Uterus (tissue), 4 donors: ENCODE results near the gene NEURL1B. TPM values are rescaled to one million over a fixed set of nuclear protein-coding genes. Genes with fewer than 3 reads are reported as not detected.

Experiments
- DNase-seq, 2 donors: peaks; one replicate each; pipeline ENCODE4 v3.0.0-alpha.2; 2019 to 2020
- H3K27ac ChIP-seq, 2 donors: fragments of 200-600 bp; sonication (generic); 1 replicate in 1 of 2; 2 replicates in 1 of 2; pipeline ENCODE4 v1.5.1; 2016 to 2018
- H3K27me3 ChIP-seq, 2 donors: fragments of 200-600 bp; sonication (generic); one replicate each; pipeline ENCODE4 v1.5.1; 2018 to 2019; ENCODE audit warnings: control low read depth in 1 of 2
- H3K36me3 ChIP-seq, 2 donors: fragments of 200-600 bp; sonication (generic); one replicate each; pipeline ENCODE4 v1.5.1; 2019; ENCODE audit warnings: control low read depth in 1 of 2
- H3K4me1 ChIP-seq, 2 donors: fragments of 200-600 bp; sonication (generic); one replicate each; pipeline ENCODE4 v1.5.1; 2018 to 2019; ENCODE audit warnings: control low read depth in 1 of 2
- H3K4me3 ChIP-seq, 2 donors: fragments of 200-600 bp; sonication (generic); 1 replicate in 1 of 2; 2 replicates in 1 of 2; pipeline ENCODE4 v1.5.1; 2018 to 2019; ENCODE audit warnings: mild to moderate bottlenecking in 1 of 2
- H3K9me3 ChIP-seq, 2 donors: fragments of 200-600 bp; sonication (generic); one replicate each; pipeline ENCODE4 v1.5.1; 2019; ENCODE audit warnings: control low read depth in 1 of 2
- CTCF ChIP-seq, 4 experiments: fragments of 200-600 bp in 2 of 4; fragments of 450-650 bp in 2 of 4; sonication (generic) in 2 of 4; IDR thresholded peaks; one replicate each; pipeline ENCODE4 v1.5.1; 2016 to 2019; ENCODE audit warnings: antibody characterized with exemption in 4 of 4, mild to moderate bottlenecking in 2 of 4, moderate library complexity in 1 of 4
- POLR2A ChIP-seq, 2 donors: fragments of 450-650 bp; IDR thresholded peaks; one replicate each; pipeline ENCODE4 v1.6.1; 2016; ENCODE audit warnings: antibody characterized with exemption in 2 of 2, mild to moderate bottlenecking in 1 of 2, moderate library complexity in 1 of 2
- intact Hi-C: fragments of 100-400 bp; cut with DNase I; formaldehyde crosslinking; loops from one replicate; pipeline ENCODE4 v1.15.1; 2023; ENCODE audit warnings: low total_unique reads
- total RNA-seq, 4 donors: library from RNA; depleted of rRNA in 3 of 4; stranded (reverse); fragments of >200 nt in 3 of 4; gene quantifications; one replicate each; pipeline versions ENCODE4 v1.1.0 to v1.2.4, GENCODE V29; 2014 to 2023
- donor health status: DM: yes; HTN: yes; CAD: no.

The NEURL1B gene
- total RNA-seq, 4 donors from 2014 or later: 51.1 to 136 (median 74.1) TPM

- intact Hi-C loops: loop anchor here (5.0 kb wide), 1 partner anchor 51 kb away; no protein-coding TSS in a partner anchor
- H3K9me3 ChIP-seq: no peaks in the 10 kb centered on the region
Measured at GRCh38 chr5:172715931-172716682, 75.0 kb downstream of the NEURL1B start.

DNA sequence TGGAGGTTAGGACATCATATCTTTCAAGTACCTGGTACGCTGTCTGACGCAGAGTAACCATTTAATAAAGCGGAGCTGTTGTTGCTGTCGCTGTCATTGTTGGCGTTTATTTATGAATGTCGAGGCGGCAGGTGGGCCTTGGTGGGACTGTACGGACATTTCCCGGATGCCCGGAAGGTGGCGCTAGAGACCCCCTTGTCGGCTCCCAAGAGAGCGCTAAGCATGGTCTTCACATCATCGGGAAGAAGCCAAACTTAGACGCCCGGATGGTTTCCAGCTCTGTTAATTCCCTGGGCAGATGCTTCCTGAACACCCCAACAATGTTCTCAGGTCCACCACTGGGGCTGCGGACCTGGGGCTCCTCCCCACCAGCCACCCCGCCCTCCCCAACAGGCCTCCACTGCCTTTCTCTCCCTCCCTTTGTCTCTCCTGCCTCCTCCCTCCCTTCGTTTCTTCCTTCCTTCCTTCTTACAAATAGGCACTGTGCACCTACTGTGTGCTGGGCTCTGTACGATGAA lies 75.8 kb downstream of the NEURL1B start:
- H3K27me3 ChIP-seq: no peaks in the 10 kb centered on the region
- TF ChIP-seq POLR2A (IDR thresholded peaks at IDR 0.05): peak in 1 of 2 donors; percentile 13
- peak; percentile 92 to 96 (median 94) for TF ChIP-seq CTCF (IDR thresholded peaks at IDR 0.05)
- no peaks in the 10 kb centered on the region for H3K36me3 ChIP-seq
- intact Hi-C loops: loop anchor here (5.0 kb wide), 1 partner anchor 50 kb away; no protein-coding TSS in a partner anchor
- peak overlapping the region; percentile 69 to 75 for H3K27ac ChIP-seq
- H3K9me3 ChIP-seq: no peaks in the 10 kb centered on the region
- no peaks in the 10 kb centered on the region for H3K4me1 ChIP-seq
- H3K4me3 ChIP-seq: no peak overlapping the region
- DNase-seq: peak; percentile 88 to 89

More at GRCh38 chr5:172715931-172716682, 75.0 kb downstream of the NEURL1B start:
- TF ChIP-seq POLR2A (IDR thresholded peaks at IDR 0.05): no peak
- TF ChIP-seq CTCF (IDR thresholded peaks at IDR 0.05): no peak
- no peaks in the 10 kb centered on the region for H3K27me3 ChIP-seq
- H3K4me1 ChIP-seq: no peaks in the 10 kb centered on the region
- peak overlapping the region; percentile 69 to 75 for H3K27ac ChIP-seq
- no peaks in the 10 kb centered on the region for H3K36me3 ChIP-seq
- peak in 1 of 2 donors; percentile 20 for DNase-seq
- no peak overlapping the region for H3K4me3 ChIP-seq

DNA sequence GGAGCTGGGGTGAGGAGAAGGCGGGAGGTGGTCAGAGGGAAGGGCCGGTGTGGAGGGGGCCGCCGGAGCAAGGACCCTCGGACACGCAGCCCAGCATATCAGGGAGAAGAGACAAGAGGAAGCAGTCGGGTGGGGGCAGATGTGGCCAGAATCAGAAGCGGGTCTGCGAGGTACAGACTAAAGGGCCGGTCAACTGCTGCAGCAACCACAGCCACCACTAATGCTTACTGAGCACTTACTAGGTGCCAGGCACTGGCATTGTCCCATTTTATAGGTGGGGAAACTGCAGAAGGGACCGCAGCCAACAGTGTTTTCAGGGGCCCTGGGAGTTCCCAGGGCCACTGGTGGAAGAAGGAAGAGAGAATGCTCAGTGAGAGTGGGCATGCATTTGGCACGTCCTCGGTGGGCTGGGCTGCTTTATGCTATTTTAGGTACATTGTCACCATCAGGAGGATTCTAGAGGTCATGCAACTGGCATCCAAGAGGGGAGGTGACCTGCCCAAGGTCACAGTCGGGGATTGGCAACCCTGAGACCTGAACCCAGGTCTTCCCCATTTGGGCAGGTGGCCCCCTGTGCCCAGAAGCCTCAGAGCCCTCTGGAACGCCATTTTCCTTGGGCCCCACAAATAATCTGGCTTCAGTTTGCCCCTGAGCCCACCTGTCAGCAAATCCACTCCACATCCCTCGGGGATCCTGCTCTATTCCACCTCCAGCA lies 76.6 kb downstream of the NEURL1B start:
- intact Hi-C loops: loop anchor here (5.0 kb wide), 1 partner anchor 50 kb away; no protein-coding TSS in a partner anchor
- peak overlapping the region in 1 of 2 donors; percentile 75 for H3K27ac ChIP-seq
- H3K4me1 ChIP-seq: peaks cover 4 to 5% of the 10 kb centered on the region in 2 donors
- DNase-seq: no peak
- TF ChIP-seq CTCF (IDR thresholded peaks at IDR 0.05): no peak
- TF ChIP-seq POLR2A (IDR thresholded peaks at IDR 0.05): no peak
- no peaks in the 10 kb centered on the region for H3K9me3 ChIP-seq
- no peak overlapping the region for H3K4me3 ChIP-seq
- no peaks in the 10 kb centered on the region for H3K27me3 ChIP-seq
- H3K36me3 ChIP-seq: no peaks in the 10 kb centered on the region

- H3K36me3 ChIP-seq: no peaks in the 10 kb centered on the region
- H3K27me3 ChIP-seq: no peaks in the 10 kb centered on the region
- peaks cover 4 to 5% of the 10 kb centered on the region in 2 donors for H3K4me1 ChIP-seq
- intact Hi-C loops: loop anchor here (5.0 kb wide), 1 partner anchor 49 kb away; no protein-coding TSS in a partner anchor
- H3K4me3 ChIP-seq: no peak overlapping the region
- no peaks in the 10 kb centered on the region for H3K9me3 ChIP-seq
- TF ChIP-seq CTCF (IDR thresholded peaks at IDR 0.05): no peak
- no peak for TF ChIP-seq POLR2A (IDR thresholded peaks at IDR 0.05)
- no peak overlapping the region for H3K27ac ChIP-seq
- DNase-seq: no peak
Measured at GRCh38 chr5:172718527-172719114, 77.6 kb downstream of the NEURL1B start.
